Progenitor cell of endocrine pancreas (in vitro differentiated cells): ENCODE data around the gene CCDC124. TPM values are rescaled to one million over a fixed set of nuclear protein-coding genes. Genes with fewer than 3 reads are reported as not detected.
"Not testable (repeated sequence)": the region's sequence is repeated elsewhere in the genome, so short reads cannot be mapped to it uniquely, and the experiment has no call there.

Experiments used
- DNase-seq: peaks from one replicate; pipeline ENCODE4 v3.0.0; 2021; ENCODE audit warnings: low spot score; ENCODE audit not compliant: unreplicated experiment
- H3K27ac Mint-ChIP-seq: 2 replicates; pipeline ENCODE4 v1.8.0; 2021; ENCODE audit warnings: mild to moderate bottlenecking, moderate library complexity, mixed read lengths
- H3K27me3 Mint-ChIP-seq: 2 replicates; pipeline ENCODE4 v1.8.0; 2021; ENCODE audit warnings: mixed read lengths
- H3K36me3 Mint-ChIP-seq: 2 replicates; pipeline ENCODE4 v1.8.0; 2022; ENCODE audit warnings: mixed read lengths; ENCODE audit not compliant: insufficient read depth
- H3K4me1 Mint-ChIP-seq: 2 replicates; pipeline ENCODE4 v1.8.0; 2021; ENCODE audit warnings: low read depth, mixed read lengths
- H3K4me3 Mint-ChIP-seq: 2 replicates; pipeline ENCODE4 v1.8.0; 2021; ENCODE audit warnings: low read depth, mild to moderate bottlenecking, moderate library complexity, mixed read lengths
- H3K9me3 Mint-ChIP-seq: 2 replicates; pipeline ENCODE4 v1.8.0; 2021; ENCODE audit warnings: low read depth, mixed read lengths
- total RNA-seq: library from RNA; stranded (reverse); gene quantifications from 2 replicates; pipeline ENCODE4 v1.2.1, GENCODE V29; 2021
- TF ChIP-seq, protein P1 (sequence below): fragments of 200-600 bp; sonication (generic); IDR thresholded peaks from one replicate; pipeline ENCODE4 v1.5.0; 2021; ENCODE audit warnings: antibody characterized with exemption, mild to moderate bottlenecking; ENCODE audit not compliant: unreplicated experiment

The CCDC124 gene
- total RNA-seq, 1 donor from 2014 or later = 84.3 TPM

DNA sequence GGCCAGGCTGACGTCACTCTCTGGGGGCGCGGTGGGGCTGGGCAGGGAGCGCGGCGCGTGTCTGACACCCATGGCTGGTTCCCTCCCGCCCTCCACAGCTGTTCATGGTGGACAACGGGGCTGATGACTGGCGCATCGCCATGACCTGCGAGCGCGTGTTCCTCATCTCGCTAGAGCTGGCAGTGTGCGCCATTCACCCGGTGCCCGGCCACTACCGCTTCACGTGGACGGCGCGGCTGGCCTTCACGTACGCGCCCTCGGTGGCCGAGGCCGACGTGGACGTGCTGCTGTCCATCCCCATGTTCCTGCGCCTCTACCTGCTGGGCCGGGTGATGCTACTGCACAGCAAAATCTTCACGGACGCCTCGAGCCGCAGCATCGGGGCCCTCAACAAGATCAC, 48.8 kb downstream of the CCDC124 start:
- no peak for DNase-seq
- Mint-ChIP-seq H3K4me3 (no peak overlapping the region), H3K4me1 (no peaks in the 10 kb centered on the region), H3K27ac (no peak overlapping the region), H3K9me3 (no peaks in the 10 kb centered on the region), H3K27me3 (no peaks in the 10 kb centered on the region), H3K36me3 (peaks cover 12% of the 10 kb centered on the region)
- TF ChIP-seq, protein P1, sequence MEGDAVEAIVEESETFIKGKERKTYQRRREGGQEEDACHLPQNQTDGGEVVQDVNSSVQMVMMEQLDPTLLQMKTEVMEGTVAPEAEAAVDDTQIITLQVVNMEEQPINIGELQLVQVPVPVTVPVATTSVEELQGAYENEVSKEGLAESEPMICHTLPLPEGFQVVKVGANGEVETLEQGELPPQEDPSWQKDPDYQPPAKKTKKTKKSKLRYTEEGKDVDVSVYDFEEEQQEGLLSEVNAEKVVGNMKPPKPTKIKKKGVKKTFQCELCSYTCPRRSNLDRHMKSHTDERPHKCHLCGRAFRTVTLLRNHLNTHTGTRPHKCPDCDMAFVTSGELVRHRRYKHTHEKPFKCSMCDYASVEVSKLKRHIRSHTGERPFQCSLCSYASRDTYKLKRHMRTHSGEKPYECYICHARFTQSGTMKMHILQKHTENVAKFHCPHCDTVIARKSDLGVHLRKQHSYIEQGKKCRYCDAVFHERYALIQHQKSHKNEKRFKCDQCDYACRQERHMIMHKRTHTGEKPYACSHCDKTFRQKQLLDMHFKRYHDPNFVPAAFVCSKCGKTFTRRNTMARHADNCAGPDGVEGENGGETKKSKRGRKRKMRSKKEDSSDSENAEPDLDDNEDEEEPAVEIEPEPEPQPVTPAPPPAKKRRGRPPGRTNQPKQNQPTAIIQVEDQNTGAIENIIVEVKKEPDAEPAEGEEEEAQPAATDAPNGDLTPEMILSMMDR = no peak

DNA sequence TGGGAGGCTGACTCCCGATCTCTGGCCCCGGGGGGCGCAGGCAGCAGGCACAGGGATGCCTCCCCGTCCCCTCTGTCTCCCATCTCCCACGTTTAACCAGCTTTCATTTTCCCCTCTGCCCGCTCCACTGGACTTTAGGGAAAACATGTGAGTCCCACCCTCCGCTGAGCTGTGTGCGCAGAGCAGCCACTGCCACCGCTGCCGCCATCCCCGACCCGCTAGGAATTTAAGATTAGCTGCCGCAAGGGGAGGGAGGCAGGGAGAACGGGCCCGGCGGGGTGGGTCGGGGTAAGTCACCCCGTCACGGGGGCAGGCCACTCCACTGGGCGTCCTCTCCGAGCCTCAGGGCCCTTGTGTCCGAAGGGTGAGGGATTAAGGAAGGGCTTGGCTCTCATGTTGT, 49.6 kb downstream of the CCDC124 start:
- no peak overlapping the region for H3K4me3 Mint-ChIP-seq
- no peaks in the 10 kb centered on the region for H3K27me3 Mint-ChIP-seq
- TF ChIP-seq, protein P1 = no peak
- peaks cover 12% of the 10 kb centered on the region for H3K36me3 Mint-ChIP-seq
- no peaks in the 10 kb centered on the region for H3K4me1 Mint-ChIP-seq
- no peak overlapping the region for H3K27ac Mint-ChIP-seq
- DNase-seq = no peak
- H3K9me3 Mint-ChIP-seq = no peaks in the 10 kb centered on the region

DNA sequence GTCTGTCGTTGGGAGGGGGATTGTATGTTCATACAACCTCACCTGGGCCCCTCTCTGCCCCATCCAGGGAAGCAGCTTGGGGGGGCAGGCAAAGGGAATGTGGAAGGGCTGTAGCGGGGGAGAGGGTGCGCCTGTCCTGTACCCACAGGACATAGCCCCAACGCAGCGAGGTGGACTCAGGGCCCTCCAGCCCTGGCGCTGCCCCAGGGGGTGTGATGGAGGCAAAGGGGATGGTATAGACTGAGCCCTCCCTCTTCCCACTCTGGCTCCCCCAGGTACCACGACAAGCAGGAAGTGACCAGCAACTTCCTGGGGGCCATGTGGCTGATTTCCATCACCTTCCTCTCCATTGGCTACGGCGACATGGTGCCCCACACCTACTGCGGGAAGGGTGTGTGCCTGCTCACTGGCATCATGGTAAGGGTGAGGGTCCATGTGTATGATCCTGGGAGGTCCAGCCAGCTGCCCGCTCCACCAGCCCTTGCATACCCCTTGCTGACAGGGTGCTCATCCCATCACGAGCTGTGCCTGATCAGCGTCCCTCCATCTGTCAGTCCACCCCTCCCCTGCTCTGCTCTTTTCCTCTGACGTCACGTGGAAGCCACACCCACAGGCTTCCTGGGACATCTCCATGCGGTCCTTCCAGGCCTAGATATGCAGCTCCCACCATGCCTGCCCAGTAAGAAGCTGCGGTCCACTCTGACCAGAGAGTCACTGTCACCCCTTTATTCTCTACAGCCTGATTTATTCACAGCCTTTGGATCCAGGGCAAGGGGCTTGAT, 52.4 kb downstream of the CCDC124 start:
- TF ChIP-seq, protein P1 = no peak
- no peak overlapping the region for H3K4me3 Mint-ChIP-seq
- peak overlapping the region; percentile 21 for H3K27ac Mint-ChIP-seq
- no peak for DNase-seq
- H3K4me1 Mint-ChIP-seq = no peaks in the 10 kb centered on the region
- peaks cover 5% of the 10 kb centered on the region for H3K36me3 Mint-ChIP-seq
- no peaks in the 10 kb centered on the region for H3K9me3 Mint-ChIP-seq
- H3K27me3 Mint-ChIP-seq = no peaks in the 10 kb centered on the region

DNA sequence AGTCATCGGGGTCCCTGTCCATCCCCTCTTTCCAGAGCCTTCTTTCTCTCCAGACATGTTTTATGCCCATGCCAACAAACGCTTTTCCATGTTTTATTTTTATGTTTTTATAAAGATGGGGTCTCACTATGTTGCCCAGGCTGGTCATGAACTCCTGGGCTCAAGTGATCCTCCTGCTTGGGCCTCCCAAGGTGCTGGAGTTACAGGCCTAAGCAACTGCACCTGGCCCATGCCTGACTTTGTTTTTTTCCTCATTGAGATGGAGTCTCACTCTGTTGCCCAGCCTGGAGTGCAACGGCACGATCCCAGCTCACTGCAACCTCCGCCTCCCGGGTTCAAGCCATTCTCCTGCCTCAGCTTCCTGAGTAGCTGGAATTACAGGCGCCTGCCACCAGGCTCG, 53.8 kb downstream of the CCDC124 start:
- not testable (repeated sequence) for H3K9me3 Mint-ChIP-seq, H3K27me3 Mint-ChIP-seq, DNase-seq, H3K36me3 Mint-ChIP-seq, H3K27ac Mint-ChIP-seq, H3K4me1 Mint-ChIP-seq, H3K4me3 Mint-ChIP-seq

DNA sequence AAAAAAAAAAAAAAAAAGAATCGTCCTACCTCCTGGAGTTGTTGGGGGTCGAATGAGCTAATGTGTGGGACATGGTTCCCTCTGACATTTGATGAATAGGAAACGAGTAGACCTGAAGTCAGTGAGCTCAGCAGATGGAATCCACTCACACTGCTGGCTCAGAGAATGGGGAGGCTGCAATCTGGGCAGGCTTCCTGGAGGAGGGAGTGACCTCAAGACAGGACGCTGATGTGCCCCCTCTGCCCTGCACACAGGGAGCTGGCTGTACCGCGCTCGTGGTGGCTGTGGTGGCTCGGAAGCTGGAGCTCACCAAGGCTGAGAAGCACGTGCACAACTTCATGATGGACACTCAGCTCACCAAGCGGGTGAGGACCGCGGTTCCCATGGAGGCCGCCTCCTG, 55.3 kb downstream of the CCDC124 start:
- H3K9me3 Mint-ChIP-seq = no peaks in the 10 kb centered on the region
- no peak overlapping the region for H3K4me3 Mint-ChIP-seq

More for the DNA sequence above, 55.3 kb downstream of the CCDC124 start:
- Mint-ChIP-seq H3K27ac (no peak overlapping the region), H3K27me3 (no peaks in the 10 kb centered on the region), H3K36me3 (peaks cover 4% of the 10 kb centered on the region), H3K4me1 (no peaks in the 10 kb centered on the region)
- TF ChIP-seq, protein P1 = no peak
- DNase-seq = no peak
